Ectodermal cell (in vitro differentiated cells): Measurements from ENCODE around the gene SLC22A24. TPM values are rescaled to one million over a fixed set of nuclear protein-coding genes. Genes with fewer than 3 reads are reported as not detected.

Experiments used
- H3K27ac ChIP-seq: 2 replicates; pipeline ENCODE4 v1.7.0; 2013; ENCODE audit warnings: mild to moderate bottlenecking, low read depth, low read length; ENCODE audit not compliant: insufficient read depth, poor library complexity, severe bottlenecking
- H3K27me3 ChIP-seq: 2 replicates; pipeline ENCODE4 v1.7.0; 2013; ENCODE audit warnings: mild to moderate bottlenecking, low read length; ENCODE audit not compliant: insufficient read depth, control insufficient read depth, poor library complexity, severe bottlenecking
- H3K36me3 ChIP-seq: one replicate; pipeline ENCODE4 v1.7.0; 2013; ENCODE audit warnings: low read length; ENCODE audit not compliant: control insufficient read depth, insufficient read depth
- H3K4me1 ChIP-seq: one replicate; pipeline ENCODE4 v1.7.0; 2013; ENCODE audit warnings: low read length; ENCODE audit not compliant: control insufficient read depth, insufficient read depth
- H3K4me3 ChIP-seq: 2 replicates; pipeline ENCODE4 v1.7.0; 2013; ENCODE audit warnings: low read depth, low read length, control low read depth; ENCODE audit not compliant: insufficient read depth
- H3K9me3 ChIP-seq: 2 replicates; pipeline ENCODE4 v1.7.0; 2013; ENCODE audit warnings: mild to moderate bottlenecking, low read length, moderate library complexity; ENCODE audit not compliant: control insufficient read depth
- WGBS, 2 experiments: methylation state at CpG; one replicate each; pipeline ENCODE4 v1.1.7; 2013; ENCODE audit warnings: missing lambda C conversion rate in 2 of 2; 5-methylcytosine and 5-hydroxymethylcytosine counted together
- polyA plus RNA-seq, 4 experiments: library from polyadenylated mRNA; stranded (reverse); fragments of 50-300 nt; gene quantifications; one replicate each; pipeline ENCODE4 v1.2.3, GENCODE V29; 2013

The SLC22A24 gene
- not detected for polyA plus RNA-seq (2013, experiment 1 of 4)
- polyA plus RNA-seq (2013, experiment 2 of 4), result not detected
- polyA plus RNA-seq (2013, experiment 3 of 4), result not detected
- not detected for polyA plus RNA-seq (2013, experiment 4 of 4)

GRCh38 chr11:63144121-63144520, at the start of gene SLC22A24:
TSS of gene SLC22A24 (minus strand) at chr11:63144221. CDS start at chr11:63143779, 442 bp downstream.
- Histone ChIP-seq H3K27me3 (no peaks in the 10 kb centered on the region), H3K4me3 (no peak within 1 kb of the TSS), H3K36me3 (no peaks in the 10 kb centered on the region), H3K9me3 (no peaks in the 10 kb centered on the region), H3K4me1 (no peaks in the 10 kb centered on the region), H3K27ac (no peak within 1 kb of the TSS)
- 92 to 100% methylated on average over 1 of the region's 1 CpG for WGBS, 2 experiments

GRCh38 chr11:63180536-63180935, 36.5 kb upstream of the SLC22A24 start:
- H3K9me3 ChIP-seq, result no peaks in the 10 kb centered on the region
- no peaks in the 10 kb centered on the region for H3K36me3 ChIP-seq
- no peaks in the 10 kb centered on the region for H3K4me1 ChIP-seq
- WGBS, 2 experiments, result 84 to 88% methylated on average over 1 of the region's 1 CpG
- no peak overlapping the region for H3K27ac ChIP-seq
- H3K27me3 ChIP-seq, result no peaks in the 10 kb centered on the region
- no peak overlapping the region for H3K4me3 ChIP-seq

- 48 to 62% methylated on average over 1 of the region's 1 CpG for WGBS, 2 experiments
- Histone ChIP-seq H3K36me3 (no peaks in the 10 kb centered on the region), H3K4me1 (no peaks in the 10 kb centered on the region), H3K9me3 (no peaks in the 10 kb centered on the region), H3K27ac (no peak overlapping the region), H3K27me3 (no peaks in the 10 kb centered on the region), H3K4me3 (no peak overlapping the region)
Measured at GRCh38 chr11:63179432-63180041, 35.5 kb upstream of the SLC22A24 start.

- H3K36me3 ChIP-seq, result no peaks in the 10 kb centered on the region
- no peaks in the 10 kb centered on the region for H3K9me3 ChIP-seq
- no peaks in the 10 kb centered on the region for H3K27me3 ChIP-seq
- no peaks in the 10 kb centered on the region for H3K4me1 ChIP-seq
- 92 to 95% methylated on average over 1 of the region's 1 CpG for WGBS, 2 experiments
- no peak overlapping the region for H3K4me3 ChIP-seq
- H3K27ac ChIP-seq, result no peak overlapping the region
Measured at GRCh38 chr11:63177872-63178271, 33.9 kb upstream of the SLC22A24 start.

- Histone ChIP-seq H3K9me3 (no peaks in the 10 kb centered on the region), H3K4me1 (no peaks in the 10 kb centered on the region), H3K4me3 (no peak overlapping the region), H3K27ac (no peak overlapping the region), H3K36me3 (no peaks in the 10 kb centered on the region), H3K27me3 (no peaks in the 10 kb centered on the region)
- 92% methylated on average over 4 of the region's 4 CpGs for WGBS, 2 experiments
Measured at GRCh38 chr11:63165706-63166310, 21.8 kb upstream of the SLC22A24 start.

- no peak overlapping the region for H3K27ac ChIP-seq
- no peaks in the 10 kb centered on the region for H3K36me3 ChIP-seq
- no peaks in the 10 kb centered on the region for H3K27me3 ChIP-seq
- H3K4me1 ChIP-seq, result no peaks in the 10 kb centered on the region
- H3K9me3 ChIP-seq, result no peaks in the 10 kb centered on the region
- 89 to 91% methylated on average over 1 of the region's 1 CpG for WGBS, 2 experiments
- H3K4me3 ChIP-seq, result no peak overlapping the region
Measured at GRCh38 chr11:63155794-63156193, 11.8 kb upstream of the SLC22A24 start.

GRCh38 chr11:63146581-63146980, 2.6 kb upstream of the SLC22A24 start:
- no peaks in the 10 kb centered on the region for H3K4me1 ChIP-seq
- no peaks in the 10 kb centered on the region for H3K9me3 ChIP-seq
- no peak overlapping the region for H3K4me3 ChIP-seq
- 90% methylated on average over 1 to 2 of the region's 2 CpGs for WGBS, 2 experiments
- no peaks in the 10 kb centered on the region for H3K27me3 ChIP-seq
- H3K27ac ChIP-seq, result no peak overlapping the region
- no peaks in the 10 kb centered on the region for H3K36me3 ChIP-seq

GRCh38 chr11:63142459-63142858, 1.6 kb downstream of the SLC22A24 start:
- no peaks in the 10 kb centered on the region for H3K36me3 ChIP-seq
- WGBS, 2 experiments, result 81 to 87% methylated on average over 3 of the region's 3 CpGs
- no peak overlapping the region for H3K4me3 ChIP-seq
- H3K27me3 ChIP-seq, result no peaks in the 10 kb centered on the region
- no peak overlapping the region for H3K27ac ChIP-seq
- H3K4me1 ChIP-seq, result no peaks in the 10 kb centered on the region
- H3K9me3 ChIP-seq, result no peaks in the 10 kb centered on the region

- Histone ChIP-seq H3K27me3 (no peaks in the 10 kb centered on the region), H3K4me1 (no peaks in the 10 kb centered on the region), H3K9me3 (no peaks in the 10 kb centered on the region), H3K36me3 (no peaks in the 10 kb centered on the region), H3K4me3 (no peak overlapping the region), H3K27ac (no peak overlapping the region)
- 85 to 86% methylated on average over 7 of the region's 7 CpGs for WGBS, 2 experiments
Measured at GRCh38 chr11:63132985-63133775, 10.8 kb downstream of the SLC22A24 start.

- H3K9me3 ChIP-seq, result peaks cover 5% of the 10 kb centered on the region
- H3K4me3 ChIP-seq, result no peak overlapping the region
- 95 to 96% methylated on average over 3 of the region's 3 CpGs for WGBS, 2 experiments
- no peaks in the 10 kb centered on the region for H3K4me1 ChIP-seq
- no peak overlapping the region for H3K27ac ChIP-seq
- H3K36me3 ChIP-seq, result no peaks in the 10 kb centered on the region
- H3K27me3 ChIP-seq, result no peaks in the 10 kb centered on the region
Measured at GRCh38 chr11:63099555-63099954, 44.5 kb downstream of the SLC22A24 start.
